OCI-LY7 (cell line): ENCODE data around the gene FNDC10.

ENCODE experiments used
- CTCF ChIP-seq: fragments of 200-600 bp; sonication (generic); conservative IDR thresholded peaks from 2 replicates; pipeline ENCODE4 v1.5.1; 2014; ENCODE audit warnings: mild to moderate bottlenecking, antibody characterized with exemption, low read length, moderate library complexity, mixed read lengths
- EZH2phosphoT487 ChIP-seq: fragments of 200-600 bp; sonication (generic); IDR thresholded peaks from 2 replicates; pipeline ENCODE4 v1.6.1; 2018; ENCODE audit warnings: low read depth, borderline replicate concordance, mild to moderate bottlenecking, mixed run types, antibody characterized with exemption, low read length, moderate library complexity, mixed read lengths

GRCh38 chr1:1613509-1614082 lies 13.7 kb upstream of the FNDC10 start:
- TF ChIP-seq CTCF (no peak), EZH2phosphoT487 (no peak)
